SJSA1 (cell line): Measurements from ENCODE around the gene DPM3. TPM values are rescaled to one million over a fixed set of nuclear protein-coding genes. Genes with fewer than 3 reads are reported as not detected.
A peak's percentile ranks its signal among the peaks of the same experiment; 100 is the strongest.
"Not testable (repeated sequence)": the region's sequence is repeated elsewhere in the genome, so short reads cannot be mapped to it uniquely, and the experiment has no call there.

Experiments
- DNase-seq, 2 experiments: peaks; one replicate each; pipeline ENCODE4 v3.0.0-alpha.2; 2015 to 2020; ENCODE audit warnings: low spot score in 2 of 2, low read depth in 1 of 2
- H3K27ac ChIP-seq: fragments of 250-450 bp; sonication (Bioruptor Pico); 2 replicates; pipeline ENCODE4 v1.5.1; 2020; ENCODE audit warnings: mild to moderate bottlenecking, moderate library complexity
- H3K27me3 ChIP-seq: fragments of 250-450 bp; sonication (Bioruptor Pico); replicated peaks from 2 replicates; pipeline ENCODE4 v1.5.1; 2020; ENCODE audit warnings: mild to moderate bottlenecking, moderate library complexity
- H3K36me3 ChIP-seq: fragments of 250-450 bp; sonication (Bioruptor Pico); 2 replicates; pipeline ENCODE4 v1.5.1; 2020; ENCODE audit warnings: mild to moderate bottlenecking
- H3K4me1 ChIP-seq: fragments of 250-450 bp; sonication (Bioruptor Pico); replicated peaks from 2 replicates; pipeline ENCODE4 v1.6.1; 2021; ENCODE audit warnings: mild to moderate bottlenecking
- H3K4me3 ChIP-seq: fragments of 250-450 bp; sonication (Bioruptor Pico); 2 replicates; pipeline ENCODE4 v1.5.1; 2020; ENCODE audit warnings: mild to moderate bottlenecking
- H3K9me3 ChIP-seq: fragments of 250-450 bp; sonication (Bioruptor Pico); replicated peaks from 2 replicates; pipeline ENCODE4 v1.5.1; 2020; ENCODE audit warnings: mild to moderate bottlenecking
- total RNA-seq: library from RNA; depleted of rRNA; stranded (reverse); fragments of >200 nt; shearing (Covaris generic); gene quantifications from 2 replicates; pipeline ENCODE4 v1.2.3, GENCODE V29; 2014

DPM3 gene
- total RNA-seq, 1 experiment from 2014 or later = 40.7 TPM

DNA sequence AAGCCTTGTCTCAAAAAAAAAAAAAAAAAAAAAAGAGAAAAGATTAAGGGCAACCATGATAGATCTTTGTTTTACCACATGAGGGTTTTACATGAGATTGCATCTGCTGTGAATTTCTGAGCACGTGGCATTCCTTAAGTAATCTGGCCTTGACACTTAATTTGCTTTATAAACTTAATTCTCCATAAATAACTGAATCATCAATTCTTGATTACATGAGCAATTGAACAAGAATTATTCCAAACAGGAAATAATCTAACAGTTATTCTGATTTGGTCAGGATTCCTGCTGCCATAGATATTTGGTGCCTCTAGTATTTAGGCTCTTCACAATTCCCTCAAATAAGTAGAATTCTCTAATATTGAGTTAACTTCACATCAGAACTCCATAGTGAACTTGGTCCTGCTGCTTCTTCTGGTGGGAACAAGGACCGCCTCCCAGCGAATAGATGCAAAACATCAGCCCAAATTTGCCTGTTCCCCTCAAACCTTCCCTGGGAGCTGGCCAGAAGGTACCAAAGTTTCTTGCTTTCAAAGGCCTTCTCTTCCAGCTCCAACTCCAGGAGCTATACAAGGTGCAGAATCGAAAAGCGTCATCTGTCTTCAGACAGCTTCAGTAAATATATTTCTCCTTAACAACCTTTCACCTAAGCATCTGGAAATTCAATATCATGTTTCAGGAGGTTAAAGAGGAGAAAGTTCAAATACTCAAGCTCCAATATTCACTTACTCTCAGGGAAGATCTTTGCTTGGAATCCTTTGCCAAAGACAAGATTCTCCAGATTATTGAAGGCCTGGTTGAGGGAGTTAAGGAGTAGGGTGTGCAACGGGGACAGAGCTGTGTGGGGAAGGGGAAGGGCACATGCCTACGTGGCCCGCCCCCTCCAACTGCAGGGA, 31.8 kb upstream of the DPM3 start:
- H3K27ac ChIP-seq = peak overlapping the region; percentile 79; the same call in 1 of the 2 replicates
- H3K9me3 ChIP-seq = no peaks in the 10 kb centered on the region
- DNase-seq = peak in 1 of 2 experiments; percentile 12
- H3K4me3 ChIP-seq = peak overlapping the region; percentile 72
- H3K27me3 ChIP-seq = no peaks in the 10 kb centered on the region
- H3K4me1 ChIP-seq = peaks cover 21% of the 10 kb centered on the region
- H3K36me3 ChIP-seq = peaks cover 13% of the 10 kb centered on the region; the same call in 1 of the 2 replicates

DNA sequence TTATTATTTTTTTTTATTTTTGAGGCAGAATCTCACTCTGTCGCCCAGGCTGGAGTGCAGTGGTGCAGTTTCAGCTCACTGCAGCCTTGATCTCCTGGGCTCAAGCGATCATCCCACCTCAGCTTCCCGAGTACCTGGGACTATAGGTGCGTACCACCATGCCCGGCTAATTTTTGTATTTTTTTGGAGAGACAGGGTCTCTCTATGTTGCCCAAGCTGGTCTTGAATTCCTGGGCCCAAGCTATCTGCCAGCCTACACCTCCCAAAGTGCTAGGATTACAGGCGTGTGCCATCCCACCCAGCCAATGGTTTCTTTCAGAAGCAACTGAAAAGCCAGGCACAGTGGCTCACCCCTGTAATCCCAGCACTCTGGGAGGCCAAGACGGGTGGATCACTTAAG, 30.5 kb upstream of the DPM3 start:
- no peaks in the 10 kb centered on the region for H3K27me3 ChIP-seq
- H3K36me3 ChIP-seq = peaks cover 13% of the 10 kb centered on the region; the same call in 1 of the 2 replicates
- no peak overlapping the region for H3K27ac ChIP-seq

DNA sequence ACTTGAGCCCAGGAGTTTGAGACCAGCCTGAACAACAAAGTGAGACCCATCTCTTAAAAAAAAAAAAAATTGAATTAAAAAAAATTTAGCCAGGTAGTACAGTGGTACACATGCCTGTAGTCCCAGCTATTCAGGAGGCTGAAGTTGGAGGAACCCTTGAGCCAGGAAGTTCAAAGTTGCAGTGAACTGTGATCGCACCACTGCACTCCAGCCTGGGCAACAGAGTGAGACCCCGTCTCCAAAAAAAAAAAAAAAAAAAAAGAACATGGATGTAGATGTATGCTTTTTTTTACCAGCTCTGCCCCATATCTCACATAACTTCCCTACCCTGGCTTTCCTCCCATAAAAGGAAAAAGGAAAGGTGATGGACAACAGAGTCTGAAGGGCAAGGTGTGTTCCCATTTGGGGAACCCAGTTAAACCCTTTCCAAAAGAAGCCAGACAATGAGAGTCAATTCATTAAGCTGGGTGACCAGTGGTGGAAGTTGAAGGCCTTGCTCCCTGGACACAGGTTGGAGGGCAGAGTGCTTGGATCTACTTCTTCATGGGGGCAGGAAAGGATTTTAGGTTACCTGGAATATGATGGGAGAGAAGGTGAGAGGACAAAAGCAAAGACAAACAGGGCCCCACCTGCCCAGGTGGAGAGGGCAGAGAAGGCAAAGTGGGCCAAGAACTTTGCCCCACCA, 29.9 kb upstream of the DPM3 start:
- Histone ChIP-seq H3K27ac (no peak overlapping the region), H3K27me3 (no peaks in the 10 kb centered on the region), H3K9me3 (no peaks in the 10 kb centered on the region), H3K36me3 (peaks cover 13% of the 10 kb centered on the region; the same call in 1 of the 2 replicates), H3K4me3 (no peak overlapping the region), H3K4me1 (peaks cover 17% of the 10 kb centered on the region)
- DNase-seq = peak in 1 of 2 experiments; percentile 17

More for the DNA sequence above, 30.5 kb upstream of the DPM3 start:
- Histone ChIP-seq H3K9me3 (no peaks in the 10 kb centered on the region), H3K4me3 (no peak overlapping the region), H3K4me1 (peaks cover 17% of the 10 kb centered on the region)
- peak in 1 of 2 experiments; percentile 10 for DNase-seq

DNA sequence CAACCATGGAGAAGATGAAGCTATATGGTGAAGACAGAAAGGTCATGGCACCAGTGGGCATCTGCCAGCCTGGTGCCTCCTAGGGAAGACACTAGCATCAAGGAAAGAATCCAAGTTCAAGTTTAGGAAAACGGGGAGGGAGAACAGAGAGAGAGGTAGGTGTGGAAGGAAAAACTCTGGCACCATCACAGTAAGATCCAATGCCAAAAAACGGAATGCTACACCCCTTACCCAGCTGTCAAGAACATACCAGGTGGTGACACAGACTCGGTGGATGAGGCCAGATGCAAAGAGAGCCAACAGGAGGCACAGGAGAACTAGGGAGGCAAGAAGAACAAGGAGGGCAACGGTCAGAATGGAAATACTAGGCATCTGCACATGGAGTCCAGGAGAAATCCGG, 29.2 kb upstream of the DPM3 start:
- Histone ChIP-seq H3K9me3 (no peaks in the 10 kb centered on the region), H3K36me3 (peaks cover 13% of the 10 kb centered on the region; the same call in 1 of the 2 replicates), H3K4me1 (peaks cover 17% of the 10 kb centered on the region), H3K4me3 (no peak overlapping the region), H3K27me3 (no peaks in the 10 kb centered on the region), H3K27ac (no peak overlapping the region)
- no peak for DNase-seq

DNA sequence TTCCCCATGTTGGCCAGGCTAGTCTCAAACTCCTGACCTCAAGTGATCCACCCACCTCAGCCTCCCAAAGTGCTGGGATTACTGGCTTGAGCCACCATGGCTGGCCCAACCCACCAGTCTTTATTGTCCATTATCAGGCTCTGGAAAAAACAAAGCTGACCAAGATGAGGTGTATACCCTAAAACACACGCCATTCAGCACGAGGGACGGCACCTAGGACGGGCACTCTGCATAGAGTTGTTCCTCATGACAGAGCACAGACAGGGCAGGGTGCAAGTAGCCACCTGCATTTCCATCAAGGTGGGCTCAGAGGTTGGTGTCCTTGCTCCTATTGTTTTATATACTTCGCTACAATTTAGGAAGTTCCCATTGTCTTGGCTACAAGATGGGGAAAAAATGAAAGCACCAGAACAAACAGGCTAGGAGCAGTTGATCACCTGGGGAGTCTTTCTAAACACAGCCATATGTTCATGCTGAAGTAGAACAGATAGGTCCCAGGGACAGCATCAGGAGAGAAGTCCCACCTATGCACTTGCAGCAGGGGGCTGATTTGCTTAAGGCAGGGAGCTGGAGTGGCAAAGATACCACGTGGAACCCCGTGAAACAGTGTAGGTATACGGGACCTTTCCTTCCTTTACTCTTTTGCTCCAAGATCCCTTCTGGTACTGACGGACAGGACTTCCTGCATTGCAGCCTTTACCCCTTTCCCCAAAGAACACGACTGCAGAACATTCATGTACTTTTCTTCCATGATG, 28.3 kb upstream of the DPM3 start:
- Histone ChIP-seq H3K27me3 (no peaks in the 10 kb centered on the region), H3K36me3 (peaks cover 13% of the 10 kb centered on the region; the same call in 1 of the 2 replicates), H3K4me3 (no peak overlapping the region), H3K27ac (no peak overlapping the region), H3K4me1 (peaks cover 14% of the 10 kb centered on the region), H3K9me3 (no peaks in the 10 kb centered on the region)
- DNase-seq = peak in 1 of 2 experiments; percentile 19

DNA sequence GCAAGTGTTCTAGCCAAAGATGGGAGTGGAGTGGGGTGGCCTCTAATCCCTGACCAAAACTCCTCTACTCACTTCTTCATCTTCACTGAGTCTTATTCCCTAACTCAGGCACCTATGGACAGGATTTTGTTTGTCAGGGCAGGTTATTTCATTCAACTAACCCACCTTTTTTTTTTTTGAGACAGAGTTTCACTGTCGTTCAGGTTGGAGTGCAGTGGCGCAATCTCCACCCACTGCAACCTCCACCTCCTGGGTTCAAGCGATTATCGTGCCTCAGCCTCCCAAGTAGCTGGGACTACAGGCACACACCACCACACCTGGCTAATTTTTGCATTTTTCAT, 27.7 kb upstream of the DPM3 start:
- not testable (repeated sequence) for H3K9me3 ChIP-seq, DNase-seq, H3K27me3 ChIP-seq, H3K4me3 ChIP-seq, H3K27ac ChIP-seq
- Histone ChIP-seq H3K36me3 (peaks cover 13% of the 10 kb centered on the region; the same call in 1 of the 2 replicates), H3K4me1 (peaks cover 10% of the 10 kb centered on the region)

DNA sequence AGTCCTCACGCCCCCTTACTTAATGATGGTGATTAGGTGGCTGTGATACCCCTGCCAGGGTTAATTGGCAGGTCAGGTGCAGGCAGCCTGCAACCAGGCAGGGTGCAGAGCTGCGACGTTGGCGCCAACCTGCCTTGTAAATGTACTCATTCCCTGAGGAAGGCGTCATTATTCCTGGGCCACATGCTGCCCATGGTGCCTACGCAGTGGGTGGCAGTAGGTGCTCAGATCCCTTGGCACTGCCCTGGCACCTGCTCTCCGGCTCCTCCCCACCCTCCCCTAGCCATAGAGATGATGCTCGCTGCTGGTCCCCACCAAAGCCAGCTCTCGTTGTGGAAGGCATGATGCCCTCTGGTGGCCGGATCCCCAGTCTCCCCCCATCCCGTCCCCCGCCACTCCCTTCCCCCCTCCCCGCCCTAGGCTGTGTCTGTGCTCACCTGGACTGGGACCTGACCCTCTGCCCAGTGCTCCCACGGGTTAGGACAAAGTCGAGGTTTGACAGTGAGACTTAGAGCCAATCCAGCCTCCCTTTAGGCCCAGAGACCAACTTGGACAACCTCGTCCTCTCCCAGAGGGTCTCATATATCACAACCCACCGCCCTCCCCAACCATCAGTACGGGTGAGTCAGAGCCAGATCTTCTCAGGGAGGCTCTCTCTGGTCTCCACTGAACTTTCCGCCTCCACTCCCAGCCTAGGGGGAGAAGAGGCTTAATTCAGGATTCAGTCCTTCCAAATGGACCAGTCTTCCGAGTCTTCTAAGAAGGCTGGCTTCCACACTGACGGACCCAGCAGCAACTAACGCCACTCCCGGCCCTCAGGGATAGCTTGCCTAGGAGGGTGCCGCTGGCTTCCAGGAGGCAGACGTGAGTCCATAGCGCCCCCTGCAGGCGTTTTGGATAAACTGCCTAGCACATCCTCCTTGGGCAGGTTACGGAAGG, 27.1 kb upstream of the DPM3 start:
- no peaks in the 10 kb centered on the region for H3K9me3 ChIP-seq
- no peak overlapping the region for H3K27ac ChIP-seq
- H3K4me1 ChIP-seq = peaks cover 9% of the 10 kb centered on the region
- H3K36me3 ChIP-seq = peaks cover 13% of the 10 kb centered on the region; the same call in 1 of the 2 replicates
- no peak overlapping the region for H3K4me3 ChIP-seq
- peak; percentile 68 to 83 for DNase-seq
- H3K27me3 ChIP-seq = no peaks in the 10 kb centered on the region

DNA sequence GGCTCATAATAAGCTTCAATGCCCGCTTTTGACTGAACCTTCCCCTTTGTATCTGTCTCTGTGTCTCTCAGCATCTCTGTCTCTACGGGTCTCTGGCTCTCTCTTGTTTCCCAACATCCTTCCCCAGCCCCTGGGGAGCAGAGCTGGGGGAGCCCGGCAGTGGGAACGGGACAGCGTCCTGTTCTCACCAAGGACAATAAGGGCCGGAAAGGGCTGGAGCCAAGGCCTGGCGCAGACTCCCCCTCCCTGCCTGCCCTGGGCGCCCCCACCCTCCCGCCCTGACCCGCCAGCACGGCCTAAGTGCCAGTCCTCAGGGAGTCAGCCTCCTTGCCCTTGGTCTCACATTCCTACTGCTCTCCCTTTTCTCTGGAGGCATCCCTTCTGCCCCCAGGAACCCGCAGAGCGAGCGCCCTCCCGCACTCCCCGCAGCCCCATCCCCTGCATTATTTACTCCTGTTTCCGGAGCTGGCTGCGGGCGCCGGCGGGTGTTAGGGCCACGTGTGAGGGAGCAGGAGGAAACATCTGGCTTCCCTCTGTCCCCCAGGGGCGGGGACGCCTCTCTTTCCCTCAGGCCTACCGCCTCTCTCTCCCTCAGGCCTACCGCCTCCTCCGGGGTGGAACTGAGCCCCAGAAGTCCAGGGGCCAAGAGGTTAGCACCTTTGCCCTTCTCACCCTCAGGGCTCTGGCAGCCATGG, 26.3 kb upstream of the DPM3 start:
- Histone ChIP-seq H3K27ac (no peak overlapping the region), H3K36me3 (peaks cover 13% of the 10 kb centered on the region; the same call in 1 of the 2 replicates), H3K4me1 (peaks cover 4% of the 10 kb centered on the region), H3K9me3 (no peaks in the 10 kb centered on the region), H3K27me3 (no peaks in the 10 kb centered on the region), H3K4me3 (no peak overlapping the region)
- DNase-seq = peak in 1 of 2 experiments; percentile 44

DNA sequence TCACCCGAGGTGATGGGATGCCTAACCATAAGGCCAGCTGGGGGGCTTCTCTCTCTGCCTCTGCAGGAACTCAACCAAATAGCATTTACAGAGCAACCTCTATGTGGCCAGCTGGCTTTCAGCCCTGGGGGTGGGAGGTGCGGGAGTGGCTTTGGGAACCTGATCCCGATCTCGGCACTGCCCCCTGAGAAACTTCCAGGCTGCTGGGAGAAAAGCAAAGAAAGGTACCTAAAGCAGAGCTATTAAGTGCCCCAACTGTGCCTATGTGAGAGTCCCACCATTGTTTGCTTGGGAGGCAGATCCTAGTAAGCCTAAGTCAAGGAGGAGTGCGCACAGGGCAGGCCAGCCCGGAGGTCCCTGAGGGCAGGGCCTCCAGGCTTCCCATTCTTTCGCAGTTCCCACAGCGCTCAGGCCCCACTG, 25.7 kb upstream of the DPM3 start:
- Histone ChIP-seq H3K36me3 (peaks cover 11% of the 10 kb centered on the region; the same call in 1 of the 2 replicates), H3K9me3 (no peaks in the 10 kb centered on the region), H3K4me3 (no peak overlapping the region), H3K27ac (no peak overlapping the region), H3K4me1 (peaks cover 4% of the 10 kb centered on the region), H3K27me3 (no peaks in the 10 kb centered on the region)
- DNase-seq = no peak

DNA sequence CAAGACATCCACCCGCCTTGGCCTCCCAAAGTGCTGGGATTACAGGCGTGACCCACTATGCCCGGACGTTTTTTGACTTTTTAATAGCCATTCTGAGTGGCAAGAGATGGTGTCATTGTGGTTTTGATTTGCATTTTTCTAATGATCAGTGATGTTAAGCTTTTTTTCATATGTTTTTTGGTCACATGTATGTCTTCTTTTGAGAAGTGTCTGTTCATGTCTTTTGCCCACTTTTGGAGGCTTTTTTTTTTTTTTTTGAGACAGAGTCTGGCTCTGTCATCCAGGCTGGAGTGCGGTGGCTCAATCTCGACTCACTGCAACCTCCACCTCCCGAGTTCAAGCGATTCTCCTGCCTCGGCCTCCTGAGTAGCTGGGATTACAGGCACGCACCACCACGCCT, 24.3 kb upstream of the DPM3 start:
- not testable (repeated sequence) for H3K4me1 ChIP-seq, H3K9me3 ChIP-seq, H3K27me3 ChIP-seq, H3K27ac ChIP-seq, H3K4me3 ChIP-seq, H3K36me3 ChIP-seq, DNase-seq

DNA sequence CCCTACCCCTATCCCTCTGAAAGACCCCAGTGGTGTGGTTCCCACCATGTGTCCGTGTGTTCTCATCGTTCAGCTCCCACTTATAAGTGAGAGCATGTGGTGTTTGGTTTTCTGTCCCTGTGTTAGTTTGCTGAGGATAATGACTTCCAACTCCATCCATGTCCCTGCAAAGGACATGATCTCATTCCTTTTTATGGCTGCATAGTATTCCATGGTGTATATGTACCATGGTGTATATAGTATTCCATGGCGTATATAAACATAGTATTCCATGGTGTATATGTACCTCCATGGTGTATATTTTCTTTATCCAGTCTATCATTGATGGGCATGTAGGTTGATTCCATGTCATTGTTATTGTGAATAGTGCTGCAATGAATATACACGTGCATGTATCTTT, 23.5 kb upstream of the DPM3 start:
- DNase-seq, H3K27ac ChIP-seq, H3K36me3 ChIP-seq, H3K27me3 ChIP-seq, H3K4me1 ChIP-seq, H3K9me3 ChIP-seq, H3K4me3 ChIP-seq: not testable (repeated sequence)

DNA sequence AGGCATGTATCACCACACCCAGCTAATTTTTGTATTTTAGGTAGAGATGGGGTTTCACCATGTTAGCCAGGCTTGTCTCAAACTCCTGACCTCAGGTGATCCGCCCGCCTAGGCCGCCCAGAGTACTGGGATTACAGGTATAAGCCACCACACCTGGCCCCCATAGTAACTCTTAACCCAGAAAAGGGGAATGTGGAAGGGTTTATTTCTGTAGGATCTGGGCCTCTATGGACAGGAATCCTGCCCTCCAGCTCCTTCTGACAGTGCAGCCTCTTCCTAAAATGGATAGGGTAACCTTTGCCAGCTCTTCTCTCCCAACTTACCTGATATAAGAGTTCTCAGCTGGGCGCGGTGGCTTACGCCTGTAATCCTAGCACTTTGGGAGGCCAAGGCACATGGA, 22.3 kb upstream of the DPM3 start:
- not testable (repeated sequence) for H3K27me3 ChIP-seq, H3K4me3 ChIP-seq, H3K27ac ChIP-seq, H3K4me1 ChIP-seq, H3K36me3 ChIP-seq, DNase-seq, H3K9me3 ChIP-seq
